HG02943 (cell line): Measurements from ENCODE around the gene SOX10.

Experiments used
- ATAC-seq: cut with Tn5 transposase; IDR thresholded peaks from one replicate; pipeline ENCODE4 v1.9.1; 2021; ENCODE audit warnings: mild to moderate bottlenecking, low read depth, moderate library complexity; ENCODE audit not compliant: unreplicated experiment

Gene SOX10

GRCh38 chr22:37983860-37984791 lies at the start of gene SOX10:
SOX10 (minus strand) TSS chr22:37984555; CDS start chr22:37983784, 771 bp downstream.
- no peak for ATAC-seq

- ATAC-seq = no peak
Observed at GRCh38 chr22:38033522-38034277, 49.3 kb upstream of the SOX10 start.

- no peak for ATAC-seq
Observed at GRCh38 chr22:38032681-38033521, 48.5 kb upstream of the SOX10 start.

- no peak for ATAC-seq
Observed at GRCh38 chr22:38031491-38031890, 47.1 kb upstream of the SOX10 start.

- ATAC-seq = no peak
Observed at GRCh38 chr22:38030311-38031133, 46.2 kb upstream of the SOX10 start.

GRCh38 chr22:38029901-38030300 lies 45.5 kb upstream of the SOX10 start:
- ATAC-seq = no peak

- no peak for ATAC-seq
Observed at GRCh38 chr22:38029370-38029769, 45.0 kb upstream of the SOX10 start.

- no peak for ATAC-seq
Observed at GRCh38 chr22:38028344-38029130, 44.2 kb upstream of the SOX10 start.

GRCh38 chr22:38027487-38027886 lies 43.1 kb upstream of the SOX10 start:
- ATAC-seq = no peak

- ATAC-seq = no peak
Observed at GRCh38 chr22:38026130-38027111, 42.1 kb upstream of the SOX10 start.

- no peak for ATAC-seq
Observed at GRCh38 chr22:38025514-38025913, 41.2 kb upstream of the SOX10 start.

- ATAC-seq = no peak
Observed at GRCh38 chr22:38023045-38023444, 38.7 kb upstream of the SOX10 start.

- ATAC-seq = no peak
Observed at GRCh38 chr22:38021206-38021605, 36.9 kb upstream of the SOX10 start.

- no peak for ATAC-seq
Observed at GRCh38 chr22:38018938-38019827, 34.8 kb upstream of the SOX10 start.

GRCh38 chr22:38017939-38018885 lies 33.9 kb upstream of the SOX10 start:
- ATAC-seq = no peak
